Erythroblast (primary cell): ENCODE measurements around the gene ARAP2.

Source experiments
- GATA1 ChIP-seq: IDR thresholded peaks from 2 replicates; pipeline ENCODE4 v1.6.1; 2011; ENCODE audit warnings: low read depth, mild to moderate bottlenecking, control low read depth, low read length, moderate library complexity
- POLR2A ChIP-seq: IDR thresholded peaks from 2 replicates; pipeline ENCODE4 v1.6.1; 2011; ENCODE audit warnings: mild to moderate bottlenecking, low read length

- TF ChIP-seq POLR2A (no peak), GATA1 (no peak)
Measured at GRCh38 chr4:36177946-36178345, 66.4 kb downstream of the ARAP2 start.
